ENCODE data around the gene MYCBPAP.

Gene MYCBPAP

GRCh38 chr17:50505591-50506130 lies 2.6 kb upstream of the MYCBPAP start:
- Histone ChIP-seq H4K20me1 (ENCODE audit: insufficient read depth, low read length) (no peaks in the 10 kb centered on the region), H3K4me2 (ENCODE audit: low read length) (no peak overlapping the region), H3K27ac (ENCODE audit: low read length) (no peak overlapping the region), H3K27me3 (ENCODE audit: low read depth, low read length) (0 out of 2 replicates have a peak, but pooled peaks cover 3% of the 10 kb centered on the region), H3K36me3 (replicated peaks; ENCODE audit: low read depth, low read length) (peaks cover 3% of the 10 kb centered on the region), H3K4me1 (ENCODE audit: low read length) (peaks cover 17% of the 10 kb centered on the region), H3K79me2 (ENCODE audit: low read length) (peaks cover 18% of the 10 kb centered on the region), H3K9me3 (ENCODE audit: insufficient read depth, low read length) (no peaks in the 10 kb centered on the region), H3K4me3 (ENCODE audit: low read length) (no peak overlapping the region), H2AFZ (ENCODE audit: low read depth, low read length) (no peak overlapping the region), H3K9ac (ENCODE audit: low read length) (no peak overlapping the region)
- TF ChIP-seq CTCF (IDR thresholded peaks at IDR 0.05; ENCODE audit: low read depth, low read length): no peak
- no peak for TF ChIP-seq EZH2phosphoT487 (IDR thresholded peaks at IDR 0.05; ENCODE audit: low read depth)

- H4K20me1 ChIP-seq (ENCODE audit: insufficient read depth, low read length): no peaks in the 10 kb centered on the region
- H3K4me1 ChIP-seq (ENCODE audit: low read length): peaks cover 21% of the 10 kb centered on the region
- no peaks in the 10 kb centered on the region for H3K9me3 ChIP-seq (ENCODE audit: insufficient read depth, low read length)
- H3K4me3 ChIP-seq (ENCODE audit: low read length): no peak overlapping the region
- H3K36me3 ChIP-seq (replicated peaks; ENCODE audit: low read depth, low read length): peaks cover 3% of the 10 kb centered on the region
- H3K4me2 ChIP-seq (ENCODE audit: low read length): no peak overlapping the region
- TF ChIP-seq EZH2phosphoT487 (IDR thresholded peaks at IDR 0.05; ENCODE audit: low read depth) (no peak), CTCF (IDR thresholded peaks at IDR 0.05; ENCODE audit: low read depth, low read length) (no peak)
- 0 out of 2 replicates have a peak, but pooled peaks cover 3% of the 10 kb centered on the region for H3K27me3 ChIP-seq (ENCODE audit: low read depth, low read length)
- peaks cover 18% of the 10 kb centered on the region for H3K79me2 ChIP-seq (ENCODE audit: low read length)
- H3K9ac ChIP-seq (ENCODE audit: low read length): no peak overlapping the region
- no peak overlapping the region for H3K27ac ChIP-seq (ENCODE audit: low read length)
- H2AFZ ChIP-seq (ENCODE audit: low read depth, low read length): no peak overlapping the region
Measured at GRCh38 chr17:50506298-50506697, 1.9 kb upstream of the MYCBPAP start.

GRCh38 chr17:50508573-50509460 lies 578 bp downstream of the MYCBPAP start:
- H2AFZ ChIP-seq (ENCODE audit: low read depth, low read length): peak overlapping the region; percentile 96
- no peaks in the 10 kb centered on the region for H3K9me3 ChIP-seq (ENCODE audit: insufficient read depth, low read length)
- H3K9ac ChIP-seq (ENCODE audit: low read length): peak overlapping the region; percentile 91
- H3K4me2 ChIP-seq (ENCODE audit: low read length): peak overlapping the region; percentile 93
- peaks cover 18% of the 10 kb centered on the region for H3K79me2 ChIP-seq (ENCODE audit: low read length)
- H3K36me3 ChIP-seq (replicated peaks; ENCODE audit: low read depth, low read length): peaks cover 3% of the 10 kb centered on the region
- H3K4me1 ChIP-seq (ENCODE audit: low read length): peaks cover 36% of the 10 kb centered on the region
- TF ChIP-seq EZH2phosphoT487 (IDR thresholded peaks at IDR 0.05; ENCODE audit: low read depth) (no peak), CTCF (IDR thresholded peaks at IDR 0.05; ENCODE audit: low read depth, low read length) (peak; percentile 2; the same call in 1 of the 2 replicates)
- peak overlapping the region; percentile 64 for H3K27ac ChIP-seq (ENCODE audit: low read length)
- H3K27me3 ChIP-seq (ENCODE audit: low read depth, low read length): no peaks in the 10 kb centered on the region
- peak overlapping the region; percentile 93 for H3K4me3 ChIP-seq (ENCODE audit: low read length)
- no peaks in the 10 kb centered on the region for H4K20me1 ChIP-seq (ENCODE audit: insufficient read depth, low read length)

- TF ChIP-seq EZH2phosphoT487 (IDR thresholded peaks at IDR 0.05; ENCODE audit: low read depth): no peak
- no peak for TF ChIP-seq CTCF (IDR thresholded peaks at IDR 0.05; ENCODE audit: low read depth, low read length)
- Histone ChIP-seq H4K20me1 (ENCODE audit: insufficient read depth, low read length) (no peaks in the 10 kb centered on the region), H3K9me3 (ENCODE audit: insufficient read depth, low read length) (no peaks in the 10 kb centered on the region), H3K9ac (ENCODE audit: low read length) (peak overlapping the region; percentile 64), H3K36me3 (replicated peaks; ENCODE audit: low read depth, low read length) (peaks cover 3% of the 10 kb centered on the region), H3K4me1 (ENCODE audit: low read length) (peaks cover 36% of the 10 kb centered on the region), H3K4me3 (ENCODE audit: low read length) (peak overlapping the region; percentile 74), H3K27ac (ENCODE audit: low read length) (peak overlapping the region; percentile 95), H3K4me2 (ENCODE audit: low read length) (peak overlapping the region; percentile 98), H3K79me2 (ENCODE audit: low read length) (peaks cover 18% of the 10 kb centered on the region), H2AFZ (ENCODE audit: low read depth, low read length) (no peak overlapping the region), H3K27me3 (ENCODE audit: low read depth, low read length) (no peaks in the 10 kb centered on the region)
Measured at GRCh38 chr17:50511058-50511457, 2.8 kb downstream of the MYCBPAP start.
